22Rv1 (cell line): Measurements from ENCODE around the gene APC2.
A peak's percentile ranks its signal among the peaks of the same experiment; 100 is the strongest.

Source experiments
- H3K27ac ChIP-seq: fragments of 450-650 bp; 2 replicates; pipeline ENCODE4 v1.5.1; 2017
- CTCF ChIP-seq: fragments of 450-650 bp; IDR thresholded peaks from 2 replicates; pipeline ENCODE4 v1.5.1; 2017; ENCODE audit warnings: mild to moderate bottlenecking
- ZFX ChIP-seq: fragments of 450-650 bp; IDR thresholded peaks from 2 replicates; pipeline ENCODE4 v1.6.1; 2017; ENCODE audit warnings: antibody characterized with exemption, borderline replicate concordance

Gene APC2

DNA sequence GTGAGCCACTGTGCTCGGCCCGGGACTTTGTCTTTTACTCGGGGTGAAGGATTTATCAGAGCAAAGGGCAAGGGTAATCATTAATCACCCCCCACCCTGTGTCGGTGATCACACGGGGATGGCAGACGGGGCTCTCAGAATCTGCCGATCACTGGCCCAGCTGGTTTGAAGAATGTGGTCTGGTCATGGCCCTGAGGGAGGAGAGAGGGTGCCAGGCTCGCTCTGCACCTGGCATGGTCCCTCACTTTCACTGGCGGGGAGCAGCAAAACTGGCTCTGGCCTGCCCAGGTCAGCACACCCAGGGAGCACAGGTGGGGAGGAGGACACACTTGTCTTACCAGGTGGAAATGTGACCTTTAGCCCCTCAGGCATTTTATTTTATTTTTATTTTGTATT, 51.3 kb downstream of the APC2 start:
- no peak overlapping the region for H3K27ac ChIP-seq
- no peak for TF ChIP-seq CTCF
- no peak for TF ChIP-seq ZFX

GRCh38 chr19:1502433-1503088, 52.6 kb downstream of the APC2 start:
- TF ChIP-seq CTCF, result no peak
- no peak for TF ChIP-seq ZFX

DNA sequence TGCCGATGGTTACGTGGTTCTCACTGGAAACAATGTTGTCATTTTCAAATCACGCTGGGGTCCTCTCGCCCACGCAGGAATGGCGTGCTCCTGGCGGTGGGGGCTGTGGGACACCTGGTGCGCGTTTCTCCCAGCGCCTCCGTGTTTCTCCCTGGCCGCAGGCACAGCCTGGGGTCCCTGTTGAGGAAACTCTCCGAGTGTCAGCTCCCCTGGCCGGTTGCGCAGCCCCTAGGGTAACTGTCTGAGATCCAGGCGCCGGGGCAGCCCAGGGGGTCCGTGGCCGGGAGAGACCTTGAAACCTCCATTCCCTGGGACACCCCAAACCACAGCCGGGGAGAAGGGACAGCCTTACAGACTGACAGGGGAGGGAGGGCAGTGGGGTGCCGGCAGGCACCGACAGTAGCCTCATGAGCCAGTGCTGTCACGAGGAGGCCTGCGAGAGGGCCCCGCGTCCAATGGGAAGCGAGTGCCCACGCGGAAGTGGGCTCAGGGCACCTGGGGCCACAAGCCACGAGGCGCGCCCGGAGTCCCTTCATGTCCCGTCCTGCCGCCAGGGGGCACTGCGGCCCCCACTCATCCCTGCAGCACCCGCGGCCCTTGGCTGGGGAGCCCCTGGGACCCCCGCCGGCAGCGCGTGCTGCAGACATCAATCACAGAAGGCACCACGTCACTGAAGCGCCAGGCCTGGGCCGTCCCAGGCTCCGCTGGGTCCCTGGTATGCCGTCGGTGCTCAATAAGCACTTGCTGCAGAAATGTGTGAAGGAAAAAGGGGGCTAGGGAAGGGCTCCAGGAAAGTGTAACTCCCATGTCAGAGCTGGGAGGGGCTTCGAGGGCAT, 53.4 kb downstream of the APC2 start:
- no peak overlapping the region for H3K27ac ChIP-seq
- no peak for TF ChIP-seq ZFX
- peak; percentile 92 for TF ChIP-seq CTCF

More at GRCh38 chr19:1502433-1503088, 52.6 kb downstream of the APC2 start:
- no peak overlapping the region for H3K27ac ChIP-seq

GRCh38 chr19:1503925-1504773, 54.2 kb downstream of the APC2 start:
- H3K27ac ChIP-seq, result no peak overlapping the region
- TF ChIP-seq CTCF (no peak), ZFX (no peak)

- no peak for TF ChIP-seq ZFX
- H3K27ac ChIP-seq, result no peak overlapping the region
Observed at GRCh38 chr19:1505012-1505411, 55.1 kb downstream of the APC2 start.

DNA sequence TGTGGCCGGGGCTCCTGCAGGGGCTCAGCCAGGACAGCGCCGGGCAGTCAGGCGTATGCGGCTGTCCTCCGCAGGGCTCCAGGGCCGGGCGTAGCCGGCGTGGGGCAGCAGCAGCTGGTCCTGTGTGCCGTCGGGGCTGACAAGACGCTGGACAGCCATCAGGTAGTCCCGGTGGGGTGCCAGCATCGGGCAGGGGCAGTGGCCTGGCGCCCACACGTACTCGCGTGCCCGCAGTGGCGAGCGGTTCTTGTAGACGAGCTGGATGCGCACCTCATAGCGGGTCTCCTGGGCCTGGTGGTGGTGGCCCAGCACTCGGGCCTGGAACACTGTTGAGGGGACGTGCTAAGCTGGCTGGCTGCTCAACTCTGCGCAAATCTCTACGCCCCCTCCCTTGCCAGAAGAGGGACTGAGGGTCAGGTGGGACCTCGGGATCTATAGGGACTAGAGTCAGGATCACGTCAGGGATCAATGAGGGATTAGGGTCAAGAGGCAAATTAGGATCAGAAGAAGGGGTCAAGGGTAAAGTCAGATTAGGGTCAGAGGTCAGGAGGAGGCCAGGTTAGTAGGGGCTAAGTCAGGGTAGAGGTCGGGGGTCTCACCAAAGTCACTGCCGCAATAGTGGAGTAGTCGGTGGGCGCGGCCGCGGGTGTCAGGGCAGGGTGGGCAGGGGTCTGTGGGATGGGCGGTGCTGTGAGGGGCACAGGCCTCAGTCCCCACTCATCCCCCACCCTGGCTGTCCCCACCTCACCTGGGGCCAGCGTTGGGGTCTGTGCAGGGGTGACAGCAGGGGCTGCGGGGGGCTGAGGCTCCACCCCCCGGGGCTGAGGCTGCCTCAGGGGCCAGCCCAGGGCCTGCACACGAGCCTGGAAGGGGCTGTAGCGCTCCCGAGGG, 56.3 kb downstream of the APC2 start:
- H3K27ac ChIP-seq, result no peak overlapping the region
- TF ChIP-seq CTCF, result no peak
- no peak for TF ChIP-seq ZFX
